GM19023 (cell line): ENCODE measurements around the gene UNC45B.
A peak's percentile ranks its signal among the peaks of the same experiment; 100 is the strongest.
"Not testable (repeated sequence)": the region's sequence is repeated elsewhere in the genome, so short reads cannot be mapped to it uniquely, and the experiment has no call there.

Source experiments
- ATAC-seq: cut with Tn5 transposase; IDR thresholded peaks from one replicate; pipeline ENCODE4 v1.9.1; 2021; ENCODE audit warnings: mild to moderate bottlenecking, moderate library complexity; ENCODE audit not compliant: unreplicated experiment

Gene UNC45B

GRCh38 chr17:35147375-35147905 is at the start of gene UNC45B:
Gene UNC45B, plus strand, starts transcription at chr17:35147817. Its CDS starts 447 bp downstream, at chr17:35148264.
- no peak for ATAC-seq

- ATAC-seq: no peak
These were observed 47.7 kb upstream of the UNC45B start for GRCh38 chr17:35099908-35100307.

- ATAC-seq: no peak
These were observed 46.6 kb upstream of the UNC45B start for GRCh38 chr17:35101036-35101435.

- no peak for ATAC-seq
These were observed 45.9 kb upstream of the UNC45B start for GRCh38 chr17:35101725-35102124.

GRCh38 chr17:35103271-35103670 is 44.3 kb upstream of the UNC45B start:
- no peak for ATAC-seq

GRCh38 chr17:35104844-35105450 is 42.7 kb upstream of the UNC45B start:
- ATAC-seq: no peak

GRCh38 chr17:35110791-35111190 is 36.8 kb upstream of the UNC45B start:
- not testable (repeated sequence) for ATAC-seq

- no peak for ATAC-seq
These were observed 30.8 kb upstream of the UNC45B start for GRCh38 chr17:35116845-35117244.

- ATAC-seq: no peak
These were observed 29.6 kb upstream of the UNC45B start for GRCh38 chr17:35117984-35118383.

- ATAC-seq: peak; percentile 81
These were observed 28.0 kb upstream of the UNC45B start, which contains the start of gene RAD51D for GRCh38 chr17:35119370-35120165. Gene RAD51D, minus strand, starts transcription at chr17:35119860. Its CDS starts 247 bp downstream, at chr17:35119613.

GRCh38 chr17:35121315-35121714 is 26.3 kb upstream of the UNC45B start, which contains the start of gene FNDC8:
Gene FNDC8, plus strand, starts transcription at chr17:35121615. Its CDS starts 79 bp downstream, at chr17:35121694.
- no peak for ATAC-seq

GRCh38 chr17:35127751-35128514 is 19.7 kb upstream of the UNC45B start:
- no peak for ATAC-seq

- no peak for ATAC-seq
These were observed 18.3 kb upstream of the UNC45B start for GRCh38 chr17:35129154-35129972.

- ATAC-seq: no peak
These were observed 17.7 kb upstream of the UNC45B start for GRCh38 chr17:35129973-35130351.

GRCh38 chr17:35130392-35130791 is 17.2 kb upstream of the UNC45B start:
- no peak for ATAC-seq

GRCh38 chr17:35132099-35132498 is 15.5 kb upstream of the UNC45B start:
- ATAC-seq: no peak

GRCh38 chr17:35132816-35133550 is 14.6 kb upstream of the UNC45B start:
- ATAC-seq: no peak

GRCh38 chr17:35135322-35135721 is 12.3 kb upstream of the UNC45B start:
- ATAC-seq: no peak

- no peak for ATAC-seq
These were observed 9.4 kb upstream of the UNC45B start for GRCh38 chr17:35138218-35138617.
